Stimulated activated CD4-positive, alpha-beta T cell treated with anti-CD3 and anti-CD28 coated beads, Interleukin-1b, Interleukin-23, amount 100 ng/mL, for 48 hours (primary cell): Measurements from ENCODE around the gene KRTAP5-11.
A peak's percentile ranks its signal among the peaks of the same experiment; 100 is the strongest.
"Not testable (repeated sequence)": the region's sequence is repeated elsewhere in the genome, so short reads cannot be mapped to it uniquely, and the experiment has no call there.

Source experiments
- DNase-seq: peaks from one replicate; pipeline ENCODE4 v3.0.0-alpha.2; 2020

KRTAP5-11 gene

GRCh38 chr11:71580057-71581003, 2.3 kb downstream of the KRTAP5-11 start:
- peak; percentile 17 for DNase-seq

- DNase-seq, result not testable (repeated sequence)
These were observed 3.2 kb downstream of the KRTAP5-11 start for GRCh38 chr11:71579513-71579912.

- no peak for DNase-seq
These were observed 5.1 kb downstream of the KRTAP5-11 start for GRCh38 chr11:71577469-71578004.

DNA sequence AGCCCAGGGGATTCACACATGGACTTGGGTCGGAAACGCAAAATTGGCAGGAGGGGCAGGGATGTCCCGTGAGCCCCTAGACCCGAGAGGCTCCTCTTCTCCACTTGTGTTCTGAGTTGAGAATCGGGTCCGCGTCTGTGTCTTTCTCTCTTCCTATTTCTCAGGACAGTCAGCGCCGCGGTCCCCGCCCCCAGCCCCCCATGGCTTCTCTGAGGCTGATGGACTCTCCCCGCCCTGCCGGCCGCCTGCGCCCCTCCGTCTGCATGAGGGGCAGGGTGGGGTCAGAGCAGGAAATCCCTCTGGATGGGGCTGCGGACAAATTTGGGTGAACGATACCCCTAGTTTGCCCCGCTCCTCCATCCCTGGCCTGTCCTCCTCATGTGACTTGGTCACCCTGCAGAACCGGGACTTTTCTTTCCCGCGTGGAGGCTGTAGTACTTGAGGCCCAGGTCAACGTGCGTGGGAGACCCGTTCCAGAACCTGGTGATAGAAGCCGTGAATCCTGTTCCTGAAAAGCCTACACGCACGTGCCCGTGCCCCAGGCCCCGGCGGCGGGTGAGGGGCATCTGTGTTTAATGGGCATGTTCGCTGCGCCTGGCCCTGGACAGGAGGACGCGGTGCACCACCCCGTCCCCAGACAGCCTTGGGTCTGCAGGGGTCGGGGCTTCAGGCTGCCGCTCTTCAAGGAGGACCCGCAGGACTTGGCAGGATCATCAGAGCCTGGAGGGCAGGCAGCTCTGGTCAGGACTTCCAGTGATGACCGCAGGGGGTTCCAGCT, 5.8 kb downstream of the KRTAP5-11 start:
- DNase-seq, result not testable (repeated sequence)

DNA sequence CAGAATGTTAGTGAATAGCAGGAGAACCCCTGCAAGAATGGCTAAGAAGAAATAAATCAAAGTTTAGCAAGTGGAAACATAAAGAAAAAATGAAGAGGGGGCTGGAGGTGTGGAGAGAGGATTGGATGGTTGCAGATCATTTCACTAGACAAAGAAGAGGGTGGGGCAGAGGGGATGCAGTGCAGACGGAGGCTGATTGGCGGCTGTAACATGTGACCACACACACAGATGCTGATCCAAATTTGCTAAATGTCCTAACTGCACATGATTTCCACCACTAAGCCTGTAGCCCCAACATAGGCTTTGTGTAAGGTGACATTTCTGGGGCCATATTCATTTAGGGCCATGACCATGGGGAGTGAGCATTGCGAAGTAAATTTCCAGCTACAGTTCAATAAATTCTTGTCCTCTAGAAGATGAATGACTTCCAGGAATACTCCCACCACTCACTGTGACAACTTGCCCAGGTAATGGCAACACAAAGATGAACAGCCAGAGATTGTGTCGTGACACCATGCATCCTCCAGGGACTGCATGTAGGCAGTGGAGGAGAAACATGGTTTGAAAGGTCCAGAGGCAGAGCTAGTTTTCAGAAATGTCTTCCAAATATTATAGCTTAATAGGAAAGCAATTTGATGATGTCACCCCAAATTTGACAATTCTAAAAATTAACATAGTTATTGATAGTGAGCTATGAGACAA, 6.8 kb downstream of the KRTAP5-11 start:
- DNase-seq, result no peak

DNA sequence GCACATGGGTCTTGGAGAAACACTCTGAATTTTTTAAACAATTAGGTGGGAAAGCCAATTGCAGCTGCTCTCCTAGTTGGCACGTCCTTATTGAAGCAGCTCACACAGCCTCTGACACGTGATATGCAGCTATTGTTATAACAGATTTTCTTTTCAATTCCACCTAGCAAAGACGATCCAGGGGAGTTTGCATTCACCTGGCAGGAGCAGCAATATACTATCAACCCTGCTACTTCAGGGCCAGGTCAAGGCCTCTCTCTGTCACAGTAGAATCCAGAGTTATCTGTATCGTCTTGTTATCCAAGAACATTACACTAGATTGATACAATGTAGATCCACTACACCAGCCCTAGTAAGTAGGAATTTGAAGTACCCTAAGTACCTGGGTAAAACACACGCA, 8.3 kb downstream of the KRTAP5-11 start:
- no peak for DNase-seq

DNA sequence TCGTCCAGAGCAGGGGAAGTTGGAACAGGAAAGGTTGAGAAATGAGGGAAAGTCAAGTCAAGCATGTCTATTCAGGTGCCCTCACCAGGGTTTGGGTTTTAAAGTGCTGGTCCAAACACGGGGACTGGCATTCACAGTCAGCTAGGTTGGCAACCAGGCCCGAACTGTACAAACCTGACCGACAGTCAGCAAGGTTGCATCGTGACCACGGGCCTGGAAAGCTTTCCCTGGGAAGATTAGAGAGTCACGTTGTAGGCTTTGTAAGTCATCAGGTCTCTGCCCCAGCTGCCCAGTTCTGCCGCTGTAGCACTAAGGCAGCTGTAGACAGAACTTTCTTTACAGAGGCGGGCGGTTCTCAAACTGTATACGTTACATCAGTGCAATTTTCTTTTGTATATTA, 9.9 kb downstream of the KRTAP5-11 start:
- no peak for DNase-seq

- not testable (repeated sequence) for DNase-seq
These were observed 11.4 kb downstream of the KRTAP5-11 start for GRCh38 chr11:71571101-71571850.

DNA sequence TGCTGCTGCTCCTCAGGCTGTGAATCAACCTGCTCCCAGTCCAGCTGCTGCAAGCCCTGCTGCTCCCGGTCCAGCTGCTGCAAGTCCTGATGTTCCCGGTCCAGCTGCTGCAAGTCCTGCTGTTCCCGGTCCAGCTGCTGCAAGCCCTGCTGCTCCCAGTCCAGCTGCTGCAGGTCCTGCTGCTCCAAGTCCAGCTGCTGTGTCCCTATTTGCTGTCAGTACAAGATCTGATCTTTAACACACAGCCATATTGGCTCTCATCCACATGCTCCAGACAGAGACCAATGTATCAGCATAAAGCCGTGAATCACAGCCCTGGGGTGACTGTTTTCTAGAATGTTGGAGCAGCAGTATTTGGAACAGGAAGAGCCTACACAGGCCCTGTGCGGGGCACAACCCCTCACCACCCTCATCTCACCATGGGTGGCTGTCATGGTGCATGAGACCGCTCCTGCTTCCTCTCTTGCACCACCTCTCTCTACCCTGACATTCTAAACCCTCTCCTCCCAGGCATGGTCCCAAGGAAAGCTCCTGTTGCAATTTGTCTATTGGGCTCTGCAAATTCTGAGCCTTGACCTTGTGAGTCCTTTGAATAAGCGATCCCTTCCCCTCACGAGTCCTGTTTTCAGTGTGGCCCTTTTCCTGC, 13.8 kb downstream of the KRTAP5-11 start:
- DNase-seq, result no peak

DNA sequence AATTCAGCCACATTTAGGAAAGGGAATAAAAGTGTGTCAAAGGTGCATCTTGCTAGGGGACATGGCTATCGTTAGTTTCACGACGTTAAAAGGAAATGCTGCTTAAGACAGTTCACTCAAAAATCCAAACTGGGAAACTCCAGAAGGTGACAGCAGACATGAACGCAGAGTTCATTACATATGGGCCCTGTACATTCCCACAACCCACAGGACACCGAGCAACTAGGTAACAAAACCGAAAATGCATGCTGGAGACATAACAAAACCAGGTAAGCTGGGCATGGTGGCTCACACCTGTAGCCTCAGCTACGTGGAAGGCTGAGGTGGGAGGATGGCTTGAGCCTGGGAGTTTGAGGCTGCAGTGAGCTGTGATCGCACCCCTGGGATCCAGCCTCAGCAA, 15.0 kb downstream of the KRTAP5-11 start:
- not testable (repeated sequence) for DNase-seq

GRCh38 chr11:71566626-71567599, 15.8 kb downstream of the KRTAP5-11 start:
- not testable (repeated sequence) for DNase-seq

- DNase-seq, result no peak
These were observed 16.5 kb downstream of the KRTAP5-11 start for GRCh38 chr11:71566081-71566620.

DNA sequence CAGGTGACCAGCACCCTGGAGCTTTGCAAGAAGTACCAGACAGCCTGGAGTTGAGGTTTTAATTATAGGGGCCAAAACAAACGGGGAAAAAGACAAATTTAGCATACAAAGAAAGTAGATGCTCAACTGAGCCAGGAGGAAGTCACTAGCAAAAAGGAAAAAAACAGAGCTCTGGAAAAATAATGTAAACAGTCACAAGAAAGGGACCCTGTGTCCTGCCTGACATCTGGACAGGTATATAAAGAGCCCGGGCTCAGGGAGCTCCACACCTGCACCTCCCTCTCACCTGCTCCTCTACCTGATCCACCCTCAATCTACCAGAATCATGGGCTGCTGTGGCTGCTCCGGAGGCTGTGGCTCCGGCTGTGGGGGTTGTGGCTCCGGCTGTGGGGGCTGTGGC, 17.4 kb downstream of the KRTAP5-11 start, which contains the start of gene KRTAP5-10:
Gene KRTAP5-10, plus strand, starts transcription at position 301 of the 400 bp plus-strand sequence. Its CDS starts 25 bp downstream, at position 326.
- DNase-seq, result no peak

DNA sequence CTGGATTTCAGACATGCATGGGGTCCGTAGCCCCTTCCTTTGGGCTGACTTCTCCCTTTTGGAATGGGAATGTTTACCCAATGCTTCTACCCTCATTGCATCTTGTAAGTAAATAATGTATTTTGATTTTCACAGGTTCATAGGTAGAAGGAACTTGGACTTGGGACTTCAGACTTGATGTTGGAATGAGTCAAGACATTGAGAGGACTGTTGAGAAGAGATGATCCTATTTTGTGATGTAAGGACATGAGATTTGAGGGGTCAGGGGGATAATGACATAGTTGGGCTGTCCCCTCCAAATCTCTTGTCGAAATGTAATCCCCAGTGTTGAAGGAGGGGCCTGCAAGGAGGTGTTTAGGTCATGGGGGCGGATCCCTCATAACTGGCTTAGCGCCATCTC, 18.2 kb downstream of the KRTAP5-11 start:
- DNase-seq, result no peak

- peak; percentile 21 for DNase-seq
These were observed 19.3 kb downstream of the KRTAP5-11 start for GRCh38 chr11:71563406-71563805.

DNA sequence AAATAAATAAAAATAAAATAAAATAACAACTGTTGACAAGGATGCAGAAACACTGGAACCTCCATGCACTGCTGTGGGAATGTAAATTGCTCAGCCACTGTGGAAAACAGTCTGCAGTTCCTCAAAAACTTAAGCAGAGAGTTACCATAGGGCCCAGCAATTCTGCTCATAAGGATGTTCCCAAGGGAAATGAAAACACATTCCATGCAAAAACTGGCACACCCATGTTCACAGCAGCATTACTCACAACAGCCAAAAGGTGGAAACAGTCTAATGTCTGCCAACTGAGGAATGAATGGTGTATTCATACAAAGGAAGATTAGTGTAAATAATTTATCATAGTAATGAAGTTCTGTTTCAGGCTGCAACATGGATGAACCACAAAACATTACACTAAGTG, 20.6 kb downstream of the KRTAP5-11 start:
- DNase-seq, result no peak

DNA sequence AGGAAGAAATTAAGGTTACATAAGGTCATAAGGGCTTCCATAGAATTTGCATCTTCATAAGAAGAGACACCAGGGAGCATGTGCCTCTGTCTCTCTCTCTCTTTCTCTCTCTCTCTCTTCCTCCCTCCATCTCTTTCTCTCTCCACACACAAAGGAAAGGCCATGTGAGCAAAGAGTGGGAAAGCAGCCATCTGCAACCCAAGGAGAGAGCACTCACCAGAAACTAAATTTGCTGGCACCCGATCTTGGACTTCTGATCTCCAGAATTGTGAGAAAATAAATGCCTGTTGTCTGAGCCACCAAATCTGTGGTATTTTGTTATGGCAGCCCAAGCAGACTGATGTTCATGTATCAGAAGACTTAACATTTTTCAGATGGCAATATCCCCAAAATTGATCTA, 23.7 kb downstream of the KRTAP5-11 start:
- no peak for DNase-seq

DNA sequence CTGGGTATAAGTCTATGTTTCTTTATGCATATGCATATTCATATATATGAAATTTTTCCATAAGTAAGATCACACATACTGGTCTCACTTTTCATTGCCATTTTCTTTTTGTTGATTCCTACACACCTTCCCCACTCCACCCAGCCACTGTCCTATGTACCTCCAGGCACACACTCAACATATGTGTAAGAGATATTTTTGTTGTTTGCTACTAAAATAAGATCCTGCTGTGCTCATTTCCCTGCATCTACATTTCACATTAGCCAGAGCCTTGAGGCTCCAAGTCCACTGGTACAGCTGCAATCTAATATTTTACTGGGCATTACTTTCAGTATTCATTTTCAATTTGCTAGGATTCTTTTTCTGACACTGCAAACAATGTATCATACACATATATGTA, 25.4 kb downstream of the KRTAP5-11 start:
- DNase-seq, result no peak

DNA sequence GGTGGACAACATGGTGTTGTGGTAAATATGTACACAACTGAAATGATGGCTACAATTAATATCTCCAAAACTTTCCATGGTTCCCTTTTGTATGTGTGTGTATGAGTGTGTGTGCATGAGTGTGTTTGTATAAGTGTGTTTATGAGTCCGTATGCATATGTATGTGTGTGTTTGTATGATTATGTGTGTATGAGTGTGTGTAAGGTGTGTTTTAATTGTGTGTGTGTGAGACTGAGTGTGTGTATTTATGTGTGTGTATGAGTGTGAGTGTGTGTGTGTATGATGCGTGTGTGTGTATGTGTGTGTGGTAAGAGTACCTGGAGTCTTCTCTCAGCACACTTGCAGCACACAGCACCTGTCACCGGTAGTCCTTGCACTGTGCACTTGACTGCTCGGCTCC, 26.7 kb downstream of the KRTAP5-11 start:
- no peak for DNase-seq

DNA sequence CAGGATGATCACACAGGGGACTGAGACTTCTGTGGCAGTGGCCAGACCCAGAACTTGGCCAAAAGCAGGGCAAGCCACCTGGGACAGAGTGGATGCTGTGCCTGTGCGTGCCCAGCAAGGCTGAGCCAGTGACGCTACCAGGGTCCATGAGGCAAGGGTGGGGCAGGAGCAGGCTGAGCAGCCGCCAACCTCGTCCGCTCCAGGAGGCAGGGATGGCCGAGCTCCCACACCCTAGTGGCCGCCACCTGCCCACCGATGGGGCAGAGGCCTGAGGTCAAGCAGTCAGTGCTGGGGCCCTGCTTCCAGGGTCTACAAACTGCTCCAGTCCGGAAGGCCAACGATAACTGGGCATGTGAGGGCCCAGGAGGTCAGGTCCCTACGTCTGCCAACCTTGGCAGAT, 27.2 kb downstream of the KRTAP5-11 start:
- no peak for DNase-seq
